ENCODE measurements around the gene NEU2. TPM values are rescaled to one million over a fixed set of nuclear protein-coding genes. Genes with fewer than 3 reads are reported as not detected.
A peak's percentile ranks its signal among the peaks of the same experiment; 100 is the strongest.

NEU2 gene
- total and polyA plus RNA-seq, 2 of the 13 experiments (the other 11 are each of a cell fraction or from before 2014, with no cell fraction given) = not detected

- TF ChIP-seq, protein P1, sequence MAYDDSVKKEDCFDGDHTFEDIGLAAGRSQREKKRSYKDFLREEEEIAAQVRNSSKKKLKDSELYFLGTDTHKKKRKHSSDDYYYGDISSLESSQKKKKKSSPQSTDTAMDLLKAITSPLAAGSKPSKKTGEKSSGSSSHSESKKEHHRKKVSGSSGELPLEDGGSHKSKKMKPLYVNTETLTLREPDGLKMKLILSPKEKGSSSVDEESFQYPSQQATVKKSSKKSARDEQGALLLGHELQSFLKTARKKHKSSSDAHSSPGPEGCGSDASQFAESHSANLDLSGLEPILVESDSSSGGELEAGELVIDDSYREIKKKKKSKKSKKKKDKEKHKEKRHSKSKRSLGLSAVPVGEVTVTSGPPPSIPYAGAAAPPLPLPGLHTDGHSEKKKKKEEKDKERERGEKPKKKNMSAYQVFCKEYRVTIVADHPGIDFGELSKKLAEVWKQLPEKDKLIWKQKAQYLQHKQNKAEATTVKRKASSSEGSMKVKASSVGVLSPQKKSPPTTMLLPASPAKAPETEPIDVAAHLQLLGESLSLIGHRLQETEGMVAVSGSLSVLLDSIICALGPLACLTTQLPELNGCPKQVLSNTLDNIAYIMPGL (CRISPR knock-in tag; IDR thresholded peaks at IDR 0.05; ENCODE audit: borderline replicate concordance in 1 of 2, low read depth in 1 of 2) = no peak; a peak in 2 of 4 replicates
- TF ChIP-seq ZNF570 (CRISPR knock-in tag; IDR thresholded peaks at IDR 0.05; ENCODE audit: borderline replicate concordance) = no peak
- TF ChIP-seq, protein P2, sequence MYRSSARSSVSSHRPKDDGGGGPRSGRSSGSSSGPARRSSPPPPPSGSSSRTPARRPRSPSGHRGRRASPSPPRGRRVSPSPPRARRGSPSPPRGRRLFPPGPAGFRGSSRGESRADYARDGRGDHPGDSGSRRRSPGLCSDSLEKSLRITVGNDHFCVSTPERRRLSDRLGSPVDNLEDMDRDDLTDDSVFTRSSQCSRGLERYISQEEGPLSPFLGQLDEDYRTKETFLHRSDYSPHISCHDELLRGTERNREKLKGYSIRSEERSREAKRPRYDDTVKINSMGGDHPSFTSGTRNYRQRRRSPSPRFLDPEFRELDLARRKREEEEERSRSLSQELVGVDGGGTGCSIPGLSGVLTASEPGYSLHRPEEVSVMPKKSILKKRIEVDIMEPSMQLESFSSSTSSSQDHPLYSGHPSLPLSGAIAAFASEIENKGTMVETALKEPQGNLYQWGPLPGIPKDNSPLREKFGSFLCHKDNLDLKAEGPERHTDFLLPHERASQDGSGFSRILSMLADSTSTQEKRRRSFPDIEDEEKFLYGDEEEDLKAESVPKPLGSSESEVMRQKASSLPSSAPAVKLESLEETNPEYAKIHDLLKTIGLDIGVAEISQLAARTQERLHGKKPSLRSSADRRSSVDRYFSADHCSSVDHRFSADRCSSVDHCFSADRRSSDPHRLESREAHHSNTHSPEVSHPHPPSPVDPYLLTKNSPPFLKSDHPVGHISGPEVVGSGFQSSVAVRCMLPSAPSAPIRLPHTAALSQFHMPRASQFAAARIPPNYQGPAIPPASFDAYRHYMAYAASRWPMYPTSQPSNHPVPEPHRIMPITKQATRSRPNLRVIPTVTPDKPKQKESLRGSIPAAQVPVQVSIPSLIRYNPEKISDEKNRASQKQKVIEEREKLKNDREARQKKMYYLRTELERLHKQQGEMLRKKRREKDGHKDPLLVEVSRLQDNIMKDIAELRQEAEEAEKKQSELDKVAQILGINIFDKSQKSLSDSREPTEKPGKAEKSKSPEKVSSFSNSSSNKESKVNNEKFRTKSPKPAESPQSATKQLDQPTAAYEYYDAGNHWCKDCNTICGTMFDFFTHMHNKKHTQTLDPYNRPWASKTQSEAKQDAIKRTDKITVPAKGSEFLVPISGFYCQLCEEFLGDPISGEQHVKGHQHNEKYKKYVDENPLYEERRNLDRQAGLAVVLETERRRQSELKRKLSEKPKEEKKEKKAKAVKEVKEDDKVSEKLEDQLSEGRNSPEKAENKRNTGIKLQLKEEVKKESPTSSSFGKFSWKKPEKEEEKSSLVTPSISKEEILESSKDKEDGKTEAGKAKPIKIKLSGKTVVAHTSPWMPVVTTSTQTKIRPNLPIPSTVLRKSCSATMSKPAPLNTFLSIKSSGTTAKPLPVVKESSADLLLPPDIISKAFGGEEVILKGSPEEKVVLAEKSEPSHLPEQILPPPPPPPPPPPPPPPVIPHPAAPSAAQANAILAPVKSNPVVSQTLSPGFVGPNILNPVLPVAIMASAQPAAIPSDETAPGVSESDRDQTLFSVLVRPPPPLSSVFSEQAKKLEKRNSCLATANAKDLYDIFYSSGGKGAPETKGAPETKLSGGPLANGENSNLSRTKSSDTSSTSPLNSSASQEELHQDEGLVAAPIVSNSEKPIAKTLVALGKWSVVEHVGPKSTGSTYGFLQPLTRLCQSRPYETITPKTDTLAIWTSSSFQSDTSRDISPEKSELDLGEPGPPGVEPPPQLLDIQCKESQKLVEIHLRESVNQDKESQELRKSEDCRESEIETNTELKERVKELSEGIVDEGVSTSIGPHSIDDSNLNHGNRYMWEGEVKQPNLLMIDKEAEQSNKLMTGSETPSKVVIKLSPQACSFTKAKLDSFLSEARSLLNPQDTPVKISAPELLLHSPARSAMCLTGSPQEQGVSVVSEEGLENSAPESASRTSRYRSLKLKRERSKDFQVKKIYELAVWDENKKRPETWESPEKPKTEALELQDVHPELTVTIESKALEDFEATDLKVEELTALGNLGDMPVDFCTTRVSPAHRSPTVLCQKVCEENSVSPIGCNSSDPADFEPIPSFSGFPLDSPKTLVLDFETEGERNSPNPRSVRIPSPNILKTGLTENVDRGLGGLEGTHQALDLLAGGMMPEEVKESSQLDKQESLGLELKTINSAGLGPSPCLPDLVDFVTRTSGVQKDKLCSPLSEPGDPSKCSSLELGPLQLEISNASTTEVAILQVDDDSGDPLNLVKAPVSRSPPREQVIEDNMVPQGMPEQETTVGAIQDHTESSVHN (CRISPR knock-in tag; IDR thresholded peaks at IDR 0.05) = peak; percentile 19; the same call in 1 of the 2 replicates
- TF ChIP-seq RFXAP (CRISPR knock-in tag; IDR thresholded peaks at IDR 0.05; ENCODE audit: borderline replicate concordance) = no peak
- no peak for TF ChIP-seq ZNF713 (CRISPR knock-in tag; IDR thresholded peaks at IDR 0.05)
- TF ChIP-seq ZNF580 (CRISPR knock-in tag; IDR thresholded peaks at IDR 0.05; ENCODE audit: borderline replicate concordance, low read depth) = 0 out of 2 replicates have a peak, but pooled peaks have one; percentile 4
- TF ChIP-seq TCF7L2 (IDR thresholded peaks at IDR 0.05; ENCODE audit: low read depth, low read length) = no peak
- no peak for TF ChIP-seq NFIB (CRISPR knock-in tag; IDR thresholded peaks at IDR 0.05; ENCODE audit: borderline replicate concordance)
- TF ChIP-seq KDM3A (CRISPR knock-in tag; IDR thresholded peaks at IDR 0.05; ENCODE audit: low read depth) = no peak
- no peak for TF ChIP-seq POLR2AphosphoS5 (IDR thresholded peaks at IDR 0.05; ENCODE audit: low read depth, low read length)
- TF ChIP-seq, protein P3, sequence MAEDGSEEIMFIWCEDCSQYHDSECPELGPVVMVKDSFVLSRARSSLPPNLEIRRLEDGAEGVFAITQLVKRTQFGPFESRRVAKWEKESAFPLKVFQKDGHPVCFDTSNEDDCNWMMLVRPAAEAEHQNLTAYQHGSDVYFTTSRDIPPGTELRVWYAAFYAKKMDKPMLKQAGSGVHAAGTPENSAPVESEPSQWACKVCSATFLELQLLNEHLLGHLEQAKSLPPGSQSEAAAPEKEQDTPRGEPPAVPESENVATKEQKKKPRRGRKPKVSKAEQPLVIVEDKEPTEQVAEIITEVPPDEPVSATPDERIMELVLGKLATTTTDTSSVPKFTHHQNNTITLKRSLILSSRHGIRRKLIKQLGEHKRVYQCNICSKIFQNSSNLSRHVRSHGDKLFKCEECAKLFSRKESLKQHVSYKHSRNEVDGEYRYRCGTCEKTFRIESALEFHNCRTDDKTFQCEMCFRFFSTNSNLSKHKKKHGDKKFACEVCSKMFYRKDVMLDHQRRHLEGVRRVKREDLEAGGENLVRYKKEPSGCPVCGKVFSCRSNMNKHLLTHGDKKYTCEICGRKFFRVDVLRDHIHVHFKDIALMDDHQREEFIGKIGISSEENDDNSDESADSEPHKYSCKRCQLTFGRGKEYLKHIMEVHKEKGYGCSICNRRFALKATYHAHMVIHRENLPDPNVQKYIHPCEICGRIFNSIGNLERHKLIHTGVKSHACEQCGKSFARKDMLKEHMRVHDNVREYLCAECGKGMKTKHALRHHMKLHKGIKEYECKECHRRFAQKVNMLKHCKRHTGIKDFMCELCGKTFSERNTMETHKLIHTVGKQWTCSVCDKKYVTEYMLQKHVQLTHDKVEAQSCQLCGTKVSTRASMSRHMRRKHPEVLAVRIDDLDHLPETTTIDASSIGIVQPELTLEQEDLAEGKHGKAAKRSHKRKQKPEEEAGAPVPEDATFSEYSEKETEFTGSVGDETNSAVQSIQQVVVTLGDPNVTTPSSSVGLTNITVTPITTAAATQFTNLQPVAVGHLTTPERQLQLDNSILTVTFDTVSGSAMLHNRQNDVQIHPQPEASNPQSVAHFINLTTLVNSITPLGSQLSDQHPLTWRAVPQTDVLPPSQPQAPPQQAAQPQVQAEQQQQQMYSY (CRISPR knock-in tag; IDR thresholded peaks at IDR 0.05) = no peak
- no peak for TF ChIP-seq NKX3-1 (CRISPR knock-in tag; IDR thresholded peaks at IDR 0.05)
Observed at GRCh38 chr2:233060501-233060979, 28.1 kb downstream of the NEU2 start (continued).

Measured in HepG2 (cell line).